ENCODE measurements around the gene ABCA5. TPM values are rescaled to one million over a fixed set of nuclear protein-coding genes. Genes with fewer than 3 reads are reported as not detected.
"Not testable (repeated sequence)": the region's sequence is repeated elsewhere in the genome, so short reads cannot be mapped to it uniquely, and the experiment has no call there.

ABCA5 gene
- total and polyA plus RNA-seq, 12 donors, result 6.9 to 46.7 (median 19.3) TPM

DNA sequence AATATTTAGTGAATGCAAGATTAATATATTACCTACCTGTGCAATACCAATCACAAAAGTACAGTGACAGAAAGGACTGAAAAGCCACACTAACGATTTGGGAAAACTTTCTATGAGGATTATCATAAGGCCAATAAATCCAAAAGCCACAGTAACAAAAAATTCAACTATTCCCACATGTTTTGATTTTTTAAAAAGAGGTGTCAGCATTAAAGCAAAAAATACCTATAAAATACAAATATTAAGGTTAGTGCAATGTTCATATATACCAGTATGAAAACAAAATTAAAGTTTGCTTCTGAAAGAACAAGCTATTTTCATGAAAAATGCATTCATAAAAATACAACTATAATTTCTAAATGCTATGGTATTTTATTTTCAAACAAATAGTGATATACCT, 24.3 kb downstream of the ABCA5 start:
- TF ChIP-seq, protein P1, sequence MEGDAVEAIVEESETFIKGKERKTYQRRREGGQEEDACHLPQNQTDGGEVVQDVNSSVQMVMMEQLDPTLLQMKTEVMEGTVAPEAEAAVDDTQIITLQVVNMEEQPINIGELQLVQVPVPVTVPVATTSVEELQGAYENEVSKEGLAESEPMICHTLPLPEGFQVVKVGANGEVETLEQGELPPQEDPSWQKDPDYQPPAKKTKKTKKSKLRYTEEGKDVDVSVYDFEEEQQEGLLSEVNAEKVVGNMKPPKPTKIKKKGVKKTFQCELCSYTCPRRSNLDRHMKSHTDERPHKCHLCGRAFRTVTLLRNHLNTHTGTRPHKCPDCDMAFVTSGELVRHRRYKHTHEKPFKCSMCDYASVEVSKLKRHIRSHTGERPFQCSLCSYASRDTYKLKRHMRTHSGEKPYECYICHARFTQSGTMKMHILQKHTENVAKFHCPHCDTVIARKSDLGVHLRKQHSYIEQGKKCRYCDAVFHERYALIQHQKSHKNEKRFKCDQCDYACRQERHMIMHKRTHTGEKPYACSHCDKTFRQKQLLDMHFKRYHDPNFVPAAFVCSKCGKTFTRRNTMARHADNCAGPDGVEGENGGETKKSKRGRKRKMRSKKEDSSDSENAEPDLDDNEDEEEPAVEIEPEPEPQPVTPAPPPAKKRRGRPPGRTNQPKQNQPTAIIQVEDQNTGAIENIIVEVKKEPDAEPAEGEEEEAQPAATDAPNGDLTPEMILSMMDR (IDR thresholded peaks at IDR 0.05), result no peak
- Histone ChIP-seq H3K27me3 (no peaks in the 10 kb centered on the region), H3K4me3 (no peak overlapping the region), H3K27ac (no peak overlapping the region), H3K4me1 (no peaks in the 10 kb centered on the region), H3K36me3 (peaks cover 0 to 44% (median 0%) of the 10 kb centered on the region in 9 donors), H3K9me3 (no peaks in the 10 kb centered on the region)
- ATAC-seq (no peak), DNase-seq (no peak)
- intact Hi-C loops (cut with DNase I), result no loop called here
- 90 to 92% methylated on average over 1 of the region's 1 CpG for WGBS, 2 donors

DNA sequence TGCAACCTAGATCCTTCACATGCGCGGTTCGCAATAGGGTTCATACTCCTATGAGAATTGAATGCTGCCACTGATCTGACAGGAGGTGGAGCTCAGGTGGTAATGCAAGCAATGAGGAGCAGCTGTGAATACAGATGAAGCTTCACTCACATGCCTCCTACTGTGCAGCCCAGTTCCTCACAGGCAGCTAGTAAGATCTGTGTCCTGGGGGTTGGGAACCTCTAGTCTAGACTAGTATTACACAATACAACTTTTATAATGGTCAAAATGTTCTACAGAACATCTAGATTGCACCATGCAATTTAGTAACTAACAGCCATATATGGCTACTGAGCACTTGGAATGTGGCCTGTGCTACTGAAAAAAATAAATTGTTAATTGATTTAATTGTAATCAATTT, 26.7 kb downstream of the ABCA5 start:
- no peak overlapping the region for H3K27ac ChIP-seq
- 98 to 99% methylated on average over 3 of the region's 3 CpGs for WGBS, 2 donors
- no peaks in the 10 kb centered on the region for H3K9me3 ChIP-seq
- H3K4me3 ChIP-seq, result no peak overlapping the region
- H3K36me3 ChIP-seq, result peaks cover 0 to 62% (median 0%) of the 10 kb centered on the region in 9 donors
- no peaks in the 10 kb centered on the region for H3K27me3 ChIP-seq
- H3K4me1 ChIP-seq, result no peaks in the 10 kb centered on the region
- ATAC-seq (no peak), DNase-seq (no peak)
- intact Hi-C loops (cut with DNase I), result no loop called here
- TF ChIP-seq, protein P1 (IDR thresholded peaks at IDR 0.05), result no peak

DNA sequence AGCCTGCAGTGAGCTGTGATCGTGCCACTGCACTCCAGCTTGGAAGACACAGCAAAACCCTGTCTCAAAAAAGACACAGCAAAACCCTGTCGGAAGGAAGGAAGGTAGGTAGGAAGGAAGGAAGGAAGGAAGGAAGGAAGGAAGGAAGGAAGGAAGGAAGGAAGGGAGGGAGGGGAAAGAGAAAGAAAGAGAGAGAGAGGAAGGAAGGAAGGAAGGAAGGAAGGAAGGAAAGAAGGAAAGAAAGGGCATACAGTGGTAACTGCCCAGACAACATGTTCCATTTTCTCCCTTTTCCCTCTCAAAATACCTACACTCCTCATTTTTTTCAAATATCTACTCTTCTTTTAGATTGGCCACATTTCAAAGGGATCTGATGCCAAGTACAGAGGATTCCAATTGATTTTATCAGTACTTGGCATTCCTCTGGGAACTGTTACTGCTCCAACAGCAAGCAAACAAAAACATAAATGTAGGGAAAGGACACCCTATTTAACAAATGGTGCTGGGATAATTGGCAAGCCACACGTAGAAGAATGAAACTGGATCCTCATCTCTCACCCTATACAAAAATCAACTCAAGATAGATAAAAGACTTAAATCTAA, 28.7 kb downstream of the ABCA5 start:
- H3K4me3 ChIP-seq; DNase-seq; H3K4me1 ChIP-seq; ATAC-seq; intact Hi-C loops (cut with DNase I); H3K27ac ChIP-seq; H3K9me3 ChIP-seq; H3K27me3 ChIP-seq: not testable (repeated sequence)
- 71 to 83% methylated on average over 3 of the region's 3 CpGs for WGBS, 2 donors
- peaks cover 0 to 70% (median 3%) of the 10 kb centered on the region in 9 donors for H3K36me3 ChIP-seq

DNA sequence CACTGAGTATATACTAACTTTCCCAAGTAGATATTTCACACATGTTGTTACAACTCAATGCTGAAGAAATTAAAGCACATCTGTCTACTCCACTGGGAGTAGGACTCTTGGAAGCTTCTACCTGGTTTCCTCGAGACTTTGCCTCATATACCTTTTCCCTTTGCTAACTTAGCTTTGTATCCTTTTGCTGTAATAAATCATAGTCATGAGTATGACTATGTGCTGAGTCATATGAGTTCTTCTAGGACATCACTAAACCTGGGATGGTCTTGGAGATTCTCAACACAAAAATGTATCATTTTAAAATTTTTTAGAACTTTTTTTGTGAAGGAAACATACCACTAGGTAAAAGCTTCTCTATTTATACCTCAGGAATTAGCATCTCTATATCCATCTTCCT, 39.8 kb downstream of the ABCA5 start:
- DNase-seq (no peak), ATAC-seq (no peak)
- TF ChIP-seq, protein P1 (IDR thresholded peaks at IDR 0.05), result no peak
- Histone ChIP-seq H3K4me1 (no peaks in the 10 kb centered on the region), H3K27me3 (no peaks in the 10 kb centered on the region), H3K4me3 (no peak overlapping the region), H3K9me3 (no peaks in the 10 kb centered on the region), H3K27ac (no peak overlapping the region), H3K36me3 (peaks cover 0 to 95% (median 12%) of the 10 kb centered on the region in 9 donors)
- WGBS, 2 donors, result 88 to 92% methylated on average over 1 of the region's 1 CpG
- intact Hi-C loops (cut with DNase I), result no loop called here

DNA sequence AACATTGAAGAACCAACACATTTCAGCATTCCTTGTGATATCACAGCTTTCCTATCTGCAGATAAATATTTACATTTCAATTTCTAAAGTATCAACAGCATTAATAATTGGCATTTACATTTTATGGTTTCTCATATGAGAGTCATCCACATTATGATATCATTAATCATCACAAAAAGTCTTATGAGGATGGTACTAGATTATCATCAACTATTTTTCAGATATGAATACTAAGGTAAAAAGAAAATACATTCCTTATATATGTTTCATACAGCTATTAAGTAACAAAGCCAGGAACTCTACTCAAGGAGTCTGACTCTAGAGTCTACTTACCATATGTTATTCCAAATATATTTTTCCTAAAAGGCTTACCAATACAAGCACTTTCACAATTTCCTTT, 40.7 kb downstream of the ABCA5 start:
- intact Hi-C loops (cut with DNase I), result no loop called here
- no peaks in the 10 kb centered on the region for H3K9me3 ChIP-seq
- TF ChIP-seq, protein P1 (IDR thresholded peaks at IDR 0.05), result no peak
- H3K4me3 ChIP-seq, result no peak overlapping the region
- peaks cover 0 to 99% (median 12%) of the 10 kb centered on the region in 9 donors for H3K36me3 ChIP-seq
- no peak overlapping the region for H3K27ac ChIP-seq
- DNase-seq (no peak), ATAC-seq (no peak)
- no peaks in the 10 kb centered on the region for H3K27me3 ChIP-seq
- H3K4me1 ChIP-seq, result no peaks in the 10 kb centered on the region
